Panc1 (cell line): Measurements from ENCODE around the gene AGBL4.

Experiments
- CTCF ChIP-seq: fragments of 450-650 bp; IDR thresholded peaks from 2 replicates; pipeline ENCODE4 v1.5.1; 2017; ENCODE audit warnings: mild to moderate bottlenecking
- POLR2AphosphoS5 ChIP-seq: IDR thresholded peaks from 2 replicates; pipeline ENCODE4 v1.6.1; 2012; ENCODE audit warnings: mild to moderate bottlenecking, low read depth, low read length, moderate library complexity
- TCF7L2 ChIP-seq: IDR thresholded peaks from 2 replicates; pipeline ENCODE4 v1.6.1; 2011; ENCODE audit warnings: mild to moderate bottlenecking, low read depth, low read length, inconsistent platforms

- no peak for TF ChIP-seq TCF7L2
- no peak for TF ChIP-seq POLR2AphosphoS5
- TF ChIP-seq CTCF = no peak
Observed at GRCh38 chr1:48649880-48650279, 1373.9 kb downstream of the AGBL4 start.
